H1 (cell line): Measurements from ENCODE around the gene RFFL. TPM values are rescaled to one million over a fixed set of nuclear protein-coding genes. Genes with fewer than 3 reads are reported as not detected.

ENCODE experiments used
- CTCF ChIA-PET: fragments of 300-600 bp; sonication (Branson Sonifier 250); formaldehyde crosslinking; loops from one replicate; lab custom pipeline; 2021; ENCODE audit not compliant: partially characterized antibody; lab: Charles Lee
- POLR2A ChIA-PET: fragments of 300-600 bp; sonication (Branson Sonifier 250); formaldehyde crosslinking; loops from one replicate; lab custom pipeline; 2021; ENCODE audit warnings: inconsistent platforms; ENCODE audit not compliant: partially characterized antibody; lab: Charles Lee
- DNase-seq, 2 experiments: peaks; one replicate each; pipeline versions ENCODE4 v3.0.0 to v3.0.0-alpha.2; 2010 to 2022; ENCODE audit warnings: low spot score in 2 of 2, low read depth in 1 of 2, mixed read lengths in 1 of 2
- FAIRE-seq: peaks from 2 replicates; lab custom pipeline; 2011; peaks lifted over from hg19 to GRCh38; lab: Jason Lieb, UNC
- H2AFZ ChIP-seq: 2 replicates; pipeline ENCODE4 v1.8.1; 2012; ENCODE audit warnings: low read length, inconsistent platforms
- H2AK5ac ChIP-seq: 2 replicates; pipeline ENCODE4 v1.6.1; 2013; ENCODE audit warnings: low read depth, low read length
- H2BK120ac ChIP-seq: replicated peaks from 2 replicates; pipeline ENCODE3; 2013; ENCODE audit warnings: low read depth, low read length, inconsistent platforms
- H2BK12ac ChIP-seq: 2 replicates; pipeline ENCODE4 v1.6.1; 2013; ENCODE audit warnings: low read depth, low read length
- H2BK15ac ChIP-seq: 2 replicates; pipeline ENCODE4 v1.6.1; 2013; ENCODE audit warnings: low read length
- H2BK20ac ChIP-seq: 2 replicates; pipeline ENCODE4 v1.6.1; 2013; ENCODE audit warnings: low read length
- H2BK5ac ChIP-seq: 2 replicates; pipeline ENCODE4 v1.6.1; 2013; ENCODE audit warnings: low read depth, low read length
- H3K14ac ChIP-seq: 2 replicates; pipeline ENCODE4 v1.6.1; 2013; ENCODE audit warnings: inconsistent platforms; ENCODE audit not compliant: insufficient read length
- H3K18ac ChIP-seq: 2 replicates; pipeline ENCODE4 v1.6.1; 2013; ENCODE audit warnings: low read length; ENCODE audit errors: extremely low read depth
- H3K23ac ChIP-seq: 2 replicates; pipeline ENCODE4 v1.6.1; 2013; ENCODE audit warnings: inconsistent platforms; ENCODE audit not compliant: insufficient read length
- H3K23me2 ChIP-seq: 2 replicates; pipeline ENCODE4 v1.6.1; 2013; ENCODE audit warnings: low read depth, low read length
- H3K27ac ChIP-seq: 2 replicates; pipeline ENCODE4 v1.6.1; 2011; ENCODE audit warnings: low read depth, low read length, inconsistent platforms
- H3K27me3 ChIP-seq, 4 experiments: replicated peaks in 1 of 4; 1 replicate in 1 of 4; 2 replicates in 3 of 4; pipeline versions ENCODE4 v1.6.1 to v1.8.1; 2011 to 2013; ENCODE audit warnings: low read length in 3 of 4, mild to moderate bottlenecking in 3 of 4, inconsistent platforms in 2 of 4, mixed read lengths in 2 of 4, moderate library complexity in 1 of 4; ENCODE audit not compliant: control insufficient read depth in 3 of 4, insufficient read depth in 3 of 4; ENCODE audit errors: extremely low read depth in 1 of 4
- H3K36me3 ChIP-seq, 4 experiments: 2 replicates each; pipeline versions ENCODE4 v1.6.1 to v1.8.1; 2011 to 2013; ENCODE audit warnings: mild to moderate bottlenecking in 4 of 4, low read length in 3 of 4, moderate library complexity in 2 of 4, control low read depth in 1 of 4, inconsistent platforms in 1 of 4; ENCODE audit not compliant: insufficient read depth in 4 of 4, control insufficient read depth in 2 of 4
- H3K4ac ChIP-seq: replicated peaks from 2 replicates; pipeline ENCODE3; 2013; ENCODE audit warnings: low read length, low read depth, mixed read lengths, inconsistent platforms; ENCODE audit not compliant: insufficient read length
- H3K4me1 ChIP-seq, 4 experiments: replicated peaks in 1 of 4; 1 replicate in 1 of 4; 2 replicates in 3 of 4; pipeline versions ENCODE4 v1.6.1 to v1.8.1; 2011 to 2013; ENCODE audit warnings: low read length in 3 of 4, inconsistent platforms in 2 of 4, mixed read lengths in 1 of 4; ENCODE audit not compliant: insufficient read depth in 4 of 4, control insufficient read depth in 3 of 4
- H3K4me2 ChIP-seq, 2 experiments: 2 replicates each; pipeline versions ENCODE4 v1.6.1 to v1.8.1; 2011 to 2013; ENCODE audit warnings: low read depth in 2 of 2, low read length in 2 of 2, control low read depth in 1 of 2, inconsistent platforms in 1 of 2, mild to moderate bottlenecking in 1 of 2; ENCODE audit not compliant: insufficient read depth in 1 of 2
- H3K4me3 ChIP-seq, 4 experiments: fragments of 200-600, 300-600 bp in 1 of 4; sonication (generic), shearing (Covaris generic), sonication (Bioruptor Twin) in 1 of 4; 2 replicates each; pipeline versions ENCODE4 v1.5.1 to v1.8.1; 2011 to 2016; ENCODE audit warnings: low read length in 4 of 4, low read depth in 3 of 4, control low read depth in 2 of 4, inconsistent platforms in 2 of 4, mild to moderate bottlenecking in 2 of 4, mixed read lengths in 1 of 4, moderate library complexity in 1 of 4; ENCODE audit not compliant: insufficient read depth in 2 of 4; ENCODE audit errors: extremely low read depth in 1 of 4
- H3K56ac ChIP-seq: replicated peaks from 2 replicates; pipeline ENCODE3; 2013; ENCODE audit warnings: low read depth, mild to moderate bottlenecking, mixed read lengths, low read length, inconsistent platforms; ENCODE audit not compliant: insufficient read length
- H3K79me1 ChIP-seq: 2 replicates; pipeline ENCODE4 v1.6.1; 2013; ENCODE audit warnings: low read depth, low read length, control low read depth
- H3K79me2 ChIP-seq, 2 experiments: 2 replicates each; pipeline versions ENCODE4 v1.6.1 to v1.8.1; 2012 to 2013; ENCODE audit warnings: low read length in 2 of 2, mild to moderate bottlenecking in 2 of 2, inconsistent platforms in 1 of 2; ENCODE audit not compliant: insufficient read depth in 2 of 2, control insufficient read depth in 1 of 2
- H3K9ac ChIP-seq, 4 experiments: replicated peaks in 1 of 4; 1 replicate in 1 of 4; 2 replicates in 3 of 4; pipeline versions ENCODE4 v1.6.1 to v1.8.1; 2011 to 2013; ENCODE audit warnings: low read depth in 3 of 4, low read length in 3 of 4, control low read depth in 2 of 4, mild to moderate bottlenecking in 2 of 4, moderate library complexity in 2 of 4, inconsistent platforms in 1 of 4; ENCODE audit errors: extremely low read depth in 1 of 4
- H3K9me3 ChIP-seq, 2 experiments: 2 replicates each; pipeline versions ENCODE4 v1.6.1 to v1.8.1; 2012 to 2013; ENCODE audit warnings: mild to moderate bottlenecking in 2 of 2, moderate library complexity in 2 of 2, control low read depth in 1 of 2, inconsistent platforms in 1 of 2, low read depth in 1 of 2, low read length in 1 of 2, mixed read lengths in 1 of 2; ENCODE audit not compliant: insufficient read depth in 2 of 2
- H4K20me1 ChIP-seq, 2 experiments: replicated peaks in 1 of 2; 2 replicates each; pipeline versions ENCODE3 to v1.8.1; 2011 to 2013; ENCODE audit warnings: inconsistent platforms in 2 of 2, low read length in 2 of 2, mild to moderate bottlenecking in 1 of 2; ENCODE audit not compliant: insufficient read depth in 2 of 2, control insufficient read depth in 1 of 2
- H4K5ac ChIP-seq: 2 replicates; pipeline ENCODE4 v1.6.1; 2013; ENCODE audit warnings: low read length, low read depth, mixed read lengths, inconsistent platforms; ENCODE audit not compliant: insufficient read length
- H4K8ac ChIP-seq: 2 replicates; pipeline ENCODE4 v1.8.0; 2013; ENCODE audit warnings: mild to moderate bottlenecking, moderate library complexity, low read length, inconsistent platforms; ENCODE audit not compliant: insufficient read depth; ENCODE audit errors: extremely low read depth
- H4K91ac ChIP-seq: replicated peaks from 2 replicates; pipeline ENCODE3; 2013; ENCODE audit warnings: low read length, mixed read lengths, inconsistent platforms; ENCODE audit not compliant: insufficient read length
- CHD1 ChIP-seq: IDR thresholded peaks from 2 replicates; pipeline ENCODE4 v1.6.1; 2012; ENCODE audit warnings: low read depth, low read length, improper control_type of control experiment
- EP300 ChIP-seq, 2 experiments: IDR thresholded peaks; 1 replicate in 1 of 2; 2 replicates in 1 of 2; pipeline ENCODE4 v1.6.1; 2011 to 2012; ENCODE audit warnings: low read depth in 2 of 2, low read length in 2 of 2, mild to moderate bottlenecking in 2 of 2, borderline replicate concordance in 1 of 2, inconsistent platforms in 1 of 2, moderate library complexity in 1 of 2
- FOSL1 ChIP-seq: IDR thresholded peaks from 2 replicates; pipeline ENCODE4 v1.6.1; 2011; ENCODE audit warnings: mild to moderate bottlenecking, low read depth, low read length, moderate library complexity; ENCODE audit not compliant: insufficient read depth
- HDAC6 ChIP-seq: IDR thresholded peaks from one replicate; pipeline ENCODE4 v1.7.1; 2012; ENCODE audit warnings: low read depth, mild to moderate bottlenecking, inconsistent platforms, low read length, moderate library complexity
- KDM1A ChIP-seq: fragments of 200-600, 300-600 bp; sonication (generic); IDR thresholded peaks from 2 replicates; pipeline ENCODE4 v1.7.1; 2016; ENCODE audit warnings: mild to moderate bottlenecking, low read length, borderline replicate concordance
- RFX5 ChIP-seq: IDR thresholded peaks from 2 replicates; pipeline ENCODE4 v1.6.1; 2011; ENCODE audit warnings: low read depth, low read length, improper control_type of control experiment, borderline replicate concordance
- SAP30 ChIP-seq: fragments of 300-600 bp; sonication (generic); IDR thresholded peaks from 2 replicates; pipeline ENCODE4 v1.7.1; 2012; ENCODE audit warnings: low read length, moderate library complexity, mild to moderate bottlenecking, inconsistent platforms; ENCODE audit not compliant: insufficient read depth, insufficient replicate concordance
- SIX5 ChIP-seq: IDR thresholded peaks from 2 replicates; pipeline ENCODE4 v1.6.1; 2011; ENCODE audit warnings: mild to moderate bottlenecking, low read depth, low read length
- TCF12 ChIP-seq: IDR thresholded peaks from 2 replicates; pipeline ENCODE4 v1.6.1; 2011; ENCODE audit warnings: low read depth, mild to moderate bottlenecking, low read length
- YY1 ChIP-seq: IDR thresholded peaks from 2 replicates; pipeline ENCODE4 v1.6.1; 2011; ENCODE audit warnings: low read depth, mild to moderate bottlenecking, low read length
- ZNF274 ChIP-seq: IDR thresholded peaks from 2 replicates; pipeline ENCODE4 v1.7.0; 2012; ENCODE audit warnings: low read length, borderline replicate concordance; ENCODE audit errors: extremely low read depth
- WGBS, 2 experiments: shearing (Covaris generic) in 1 of 2; methylation state at CpG; one replicate each; pipeline versions ENCODE4 v1.1.6 to v1.1.7; 2013 to 2015; ENCODE audit warnings: low lambda C conversion rate in 2 of 2, mixed read lengths in 2 of 2, inconsistent platforms in 1 of 2, low coverage in 1 of 2, missing lambda C conversion rate in 1 of 2; ENCODE audit not compliant: insufficient replicate concordance in 2 of 2, insufficient coverage in 1 of 2, insufficient read length in 1 of 2; ENCODE audit errors: extremely low coverage in 1 of 2, missing lambda C conversion rate in 1 of 2; 5-methylcytosine and 5-hydroxymethylcytosine counted together
- polyA plus RNA-seq, 7 experiments: library from polyadenylated mRNA; depleted of rRNA in 3 of 7; stranded (reverse) in 5 of 7; unstranded in 2 of 7; fragments of >200 nt in 5 of 7; fragments of 200-250 nt in 2 of 7; gene quantifications; 1 replicate in 5 of 7; 2 replicates in 1 of 7; 4 replicates in 1 of 7; pipeline versions ENCODE4 v1.2.1 to v1.2.3, GENCODE V29; 2011 to 2013; ENCODE audit warnings: missing spikeins in 2 of 7, mixed read lengths in 2 of 7
- total RNA-seq: library from RNA; stranded (reverse); fragmentation: NEBNext Ultra II Directional; extraction: Animal tissue kit (Norgen Biotek cat#: 25700); gene quantifications from 2 replicates; pipeline ENCODE4 v1.2.1, GENCODE V29; 2021
- TF ChIP-seq, protein P1 (sequence below): IDR thresholded peaks from 2 replicates; pipeline ENCODE4 v1.6.1; 2012; ENCODE audit warnings: inconsistent platforms
- TF ChIP-seq, protein P2 (sequence below): IDR thresholded peaks from 2 replicates; pipeline ENCODE4 v1.6.1; 2012; ENCODE audit warnings: inconsistent platforms

RFFL gene
- total and polyA plus RNA-seq, 2 of the 8 experiments (the other 6 are each of a cell fraction or from before 2014, with no cell fraction given), result 14.0 to 24.5 TPM

DNA sequence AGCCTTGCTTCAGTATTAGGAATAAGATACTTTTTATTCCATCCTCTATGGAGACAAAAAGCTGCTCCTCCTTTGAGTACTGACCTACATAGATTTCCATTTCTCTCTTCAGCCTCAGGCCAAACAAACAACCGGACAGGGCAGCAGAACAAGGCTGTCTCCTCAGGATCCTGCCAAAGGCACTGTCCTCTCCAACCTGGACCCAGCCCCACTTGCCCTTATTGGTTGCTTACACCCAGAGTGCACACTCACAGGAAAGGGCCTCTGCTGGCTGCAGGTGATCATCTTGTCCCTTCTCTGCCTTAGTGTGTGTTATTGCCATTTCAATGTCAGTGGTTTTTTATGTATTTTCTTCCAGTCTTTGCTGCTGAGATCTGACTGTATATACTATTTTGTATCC, 56.5 kb downstream of the RFFL start:
- FAIRE-seq (no peak), DNase-seq (no peak)
- H4K20me1 ChIP-seq, result peaks cover 3 to 5% of the 10 kb centered on the region in 2 experiments
- H3K27ac ChIP-seq, result no peak overlapping the region
- no peak overlapping the region for H4K5ac ChIP-seq
- no peak overlapping the region for H3K56ac ChIP-seq
- peaks cover 17 to 60% (median 34%) of the 10 kb centered on the region in 4 experiments for H3K36me3 ChIP-seq
- no peak overlapping the region for H3K4ac ChIP-seq
- H3K27me3 ChIP-seq, result no peaks in the 10 kb centered on the region
- H2BK120ac ChIP-seq, result no peak overlapping the region
- H2BK12ac ChIP-seq, result no peak overlapping the region
- H3K23me2 ChIP-seq, result no peaks in the 10 kb centered on the region
- H3K23ac ChIP-seq, result no peak overlapping the region
- H2BK15ac ChIP-seq, result no peak overlapping the region
- H3K9ac ChIP-seq, result no peak overlapping the region
- H3K79me1 ChIP-seq, result no peaks in the 10 kb centered on the region
- no peak overlapping the region for H3K14ac ChIP-seq
- no peak overlapping the region for H4K91ac ChIP-seq
- H3K4me1 ChIP-seq, result peaks cover 0 to 6% (median 2%) of the 10 kb centered on the region in 4 experiments; a peak in 3 of 7 replicates
- H2AK5ac ChIP-seq, result no peak overlapping the region
- H3K18ac ChIP-seq, result no peak overlapping the region
- 46% methylated on average over 1 of the region's 1 CpG; no CpG with 5 or more reads in 1 of the 2 experiments for WGBS, 2 experiments
- H2BK20ac ChIP-seq, result no peak overlapping the region
- H3K9me3 ChIP-seq, result no peaks in the 10 kb centered on the region
- H2AFZ ChIP-seq, result no peak overlapping the region
- H4K8ac ChIP-seq, result no peak overlapping the region
- H2BK5ac ChIP-seq, result no peak overlapping the region
- H3K4me3 ChIP-seq, result no peak overlapping the region
- no peak overlapping the region for H3K4me2 ChIP-seq
- POLR2A ChIA-PET, result interaction anchor here (1.0 to 2.6 kb wide), 9 partner anchors 12 to 101 kb away, joined by 3 to 6 read pairs (median 3); no protein-coding TSS in a partner anchor
- CTCF ChIA-PET, result interaction anchor here (0.8 to 2.7 kb wide), 3 partner anchors 12 to 88 kb away, joined by 3 to 10 read pairs (median 6); no protein-coding TSS in a partner anchor
- H3K79me2 ChIP-seq, result no peaks in the 10 kb centered on the region
- TF ChIP-seq HDAC6 (no peak), ZNF274 (no peak), SAP30 (no peak), EP300 (IDR thresholded peaks at IDR 0.05; ENCODE audit: borderline replicate concordance in 1 of 2, low read depth in 2 of 2, low read length in 2 of 2) (no peak), FOSL1 (no peak), RFX5 (no peak), CHD1 (no peak), TCF12 (no peak), KDM1A (no peak), SIX5 (no peak), YY1 (no peak)
- TF ChIP-seq, protein P1, sequence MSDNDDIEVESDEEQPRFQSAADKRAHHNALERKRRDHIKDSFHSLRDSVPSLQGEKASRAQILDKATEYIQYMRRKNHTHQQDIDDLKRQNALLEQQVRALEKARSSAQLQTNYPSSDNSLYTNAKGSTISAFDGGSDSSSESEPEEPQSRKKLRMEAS, result no peak
- TF ChIP-seq, protein P2, sequence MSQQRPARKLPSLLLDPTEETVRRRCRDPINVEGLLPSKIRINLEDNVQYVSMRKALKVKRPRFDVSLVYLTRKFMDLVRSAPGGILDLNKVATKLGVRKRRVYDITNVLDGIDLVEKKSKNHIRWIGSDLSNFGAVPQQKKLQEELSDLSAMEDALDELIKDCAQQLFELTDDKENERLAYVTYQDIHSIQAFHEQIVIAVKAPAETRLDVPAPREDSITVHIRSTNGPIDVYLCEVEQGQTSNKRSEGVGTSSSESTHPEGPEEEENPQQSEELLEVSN, result no peak
